Neuronal stem cell (in vitro differentiated cells): ENCODE measurements around the gene ACYP2.
A peak's percentile ranks its signal among the peaks of the same experiment; 100 is the strongest.

Experiments used
- DNase-seq: peaks from one replicate; pipeline ENCODE4 v3.0.0-alpha.2; 2013; ENCODE audit warnings: low spot score
- H2AFZ ChIP-seq: one replicate; pipeline ENCODE4 v1.6.1; 2013; ENCODE audit warnings: mild to moderate bottlenecking, low read length, inconsistent platforms
- H2AK5ac ChIP-seq: 2 replicates; pipeline ENCODE4 v1.6.1; 2013; ENCODE audit warnings: low read depth, mild to moderate bottlenecking, inconsistent platforms, low read length, moderate library complexity, mixed read lengths
- H2BK120ac ChIP-seq: 2 replicates; pipeline ENCODE4 v1.6.1; 2013; ENCODE audit warnings: low read depth, mild to moderate bottlenecking, inconsistent platforms, low read length, moderate library complexity, mixed read lengths
- H2BK12ac ChIP-seq: one replicate; pipeline ENCODE4 v1.6.1; 2013; ENCODE audit warnings: low read length, inconsistent platforms
- H2BK15ac ChIP-seq: 2 replicates; pipeline ENCODE4 v1.6.1; 2013; ENCODE audit warnings: mild to moderate bottlenecking, low read length, inconsistent platforms, mixed read lengths
- H2BK5ac ChIP-seq: one replicate; pipeline ENCODE4 v1.6.1; 2013; ENCODE audit warnings: inconsistent platforms, mild to moderate bottlenecking, low read length, moderate library complexity
- H3K14ac ChIP-seq: one replicate; pipeline ENCODE4 v1.6.1; 2013; ENCODE audit warnings: low read length, inconsistent platforms
- H3K18ac ChIP-seq: 2 replicates; pipeline ENCODE4 v1.6.1; 2013; ENCODE audit warnings: low read length, inconsistent platforms
- H3K23ac ChIP-seq: 2 replicates; pipeline ENCODE4 v1.6.1; 2013; ENCODE audit warnings: low read depth, mild to moderate bottlenecking, mixed read lengths, low read length, inconsistent platforms; ENCODE audit not compliant: poor library complexity
- H3K27ac ChIP-seq: replicated peaks from 3 replicates; pipeline ENCODE4 v1.5.1; 2013; ENCODE audit warnings: low read length, inconsistent platforms
- H3K27me3 ChIP-seq, 3 experiments: 2 replicates each; pipeline ENCODE4 v1.6.1; 2013; ENCODE audit warnings: low read length in 3 of 3, mild to moderate bottlenecking in 2 of 3, inconsistent platforms in 1 of 3, low read depth in 1 of 3, mixed read lengths in 1 of 3, moderate library complexity in 1 of 3; ENCODE audit not compliant: control insufficient read depth in 3 of 3, insufficient read depth in 3 of 3
- H3K36me3 ChIP-seq, 2 donors: replicated peaks in 1 of 2; 2 replicates each; pipeline ENCODE4 v1.6.1; 2013; ENCODE audit warnings: low read length in 2 of 2; ENCODE audit not compliant: control insufficient read depth in 2 of 2, insufficient read depth in 2 of 2
- H3K4ac ChIP-seq: 2 replicates; pipeline ENCODE4 v1.6.1; 2013; ENCODE audit warnings: inconsistent platforms, mild to moderate bottlenecking, low read length, moderate library complexity
- H3K4me1 ChIP-seq, 2 donors: 1 replicate in 1 of 2; 2 replicates in 1 of 2; pipeline ENCODE4 v1.6.1; 2013; ENCODE audit warnings: low read length in 2 of 2, low read depth in 1 of 2; ENCODE audit not compliant: control insufficient read depth in 2 of 2, insufficient read depth in 1 of 2
- H3K4me2 ChIP-seq: one replicate; pipeline ENCODE4 v1.6.1; 2013; ENCODE audit warnings: mild to moderate bottlenecking, low read length, inconsistent platforms; ENCODE audit not compliant: insufficient read depth, poor library complexity, severe bottlenecking
- H3K4me3 ChIP-seq, 2 donors: 2 replicates each; pipeline ENCODE4 v1.5.1; 2013; ENCODE audit warnings: low read length in 2 of 2, mild to moderate bottlenecking in 2 of 2, inconsistent platforms in 1 of 2, moderate library complexity in 1 of 2
- H3K79me1 ChIP-seq: one replicate; pipeline ENCODE4 v1.6.1; 2013; ENCODE audit warnings: low read depth, mild to moderate bottlenecking, inconsistent platforms, low read length, moderate library complexity
- H3K9ac ChIP-seq: one replicate; pipeline ENCODE4 v1.6.1; 2013; ENCODE audit warnings: mild to moderate bottlenecking, low read depth, low read length, inconsistent platforms; ENCODE audit not compliant: poor library complexity
- H3K9me3 ChIP-seq, 2 donors: replicated peaks in 1 of 2; 2 replicates each; pipeline versions ENCODE3 to v1.6.1; 2013; ENCODE audit warnings: low read length in 2 of 2, mild to moderate bottlenecking in 2 of 2, inconsistent platforms in 1 of 2, low read depth in 1 of 2, mixed read lengths in 1 of 2, moderate library complexity in 1 of 2; ENCODE audit not compliant: control insufficient read depth in 2 of 2, insufficient read depth in 1 of 2
- H4K8ac ChIP-seq: one replicate; pipeline ENCODE4 v1.6.1; 2013; ENCODE audit warnings: low read depth, mild to moderate bottlenecking, inconsistent platforms, low read length, moderate library complexity
- H4K91ac ChIP-seq: one replicate; pipeline ENCODE4 v1.6.1; 2013; ENCODE audit warnings: low read length, low read depth, mild to moderate bottlenecking, inconsistent platforms; ENCODE audit not compliant: poor library complexity
- WGBS, 2 donors: extraction: QIAGEN DNeasy Blood & Tissue Kit; methylation state at CpG; one replicate each; pipeline ENCODE4 v1.1.7; 2013; ENCODE audit warnings: missing lambda C conversion rate in 2 of 2, mixed read lengths in 1 of 2; ENCODE audit not compliant: insufficient read length in 2 of 2, insufficient replicate concordance in 1 of 2; ENCODE audit errors: extremely low coverage in 2 of 2; 5-methylcytosine and 5-hydroxymethylcytosine counted together

Gene ACYP2

GRCh38 chr2:54206596-54206995, 91.2 kb downstream of the ACYP2 start:
- H3K4me2 ChIP-seq, result no peak overlapping the region
- no peaks in the 10 kb centered on the region for H3K27me3 ChIP-seq
- no peak overlapping the region for H2BK12ac ChIP-seq
- H3K4me3 ChIP-seq, result no peak overlapping the region
- H3K14ac ChIP-seq, result no peak overlapping the region
- peaks cover 2% of the 10 kb centered on the region in 2 donors for H3K4me1 ChIP-seq
- H2BK120ac ChIP-seq, result no peak overlapping the region
- H4K91ac ChIP-seq, result no peak overlapping the region
- H2AFZ ChIP-seq, result no peak overlapping the region
- no peak overlapping the region for H4K8ac ChIP-seq
- H3K18ac ChIP-seq, result no peak overlapping the region
- no peak overlapping the region for H3K9ac ChIP-seq
- no peak overlapping the region for H3K27ac ChIP-seq
- H3K79me1 ChIP-seq, result no peaks in the 10 kb centered on the region
- H3K23ac ChIP-seq, result no peak overlapping the region
- H3K4ac ChIP-seq, result no peak overlapping the region
- no CpG with 5 or more reads among the region's 2 CpGs for WGBS, 2 donors
- no peak overlapping the region for H2BK5ac ChIP-seq
- H2BK15ac ChIP-seq, result no peak overlapping the region
- H3K36me3 ChIP-seq, result no peaks in the 10 kb centered on the region
- H2AK5ac ChIP-seq, result no peak overlapping the region
- DNase-seq, result no peak
- H3K9me3 ChIP-seq, result no peaks in the 10 kb centered on the region

DNA sequence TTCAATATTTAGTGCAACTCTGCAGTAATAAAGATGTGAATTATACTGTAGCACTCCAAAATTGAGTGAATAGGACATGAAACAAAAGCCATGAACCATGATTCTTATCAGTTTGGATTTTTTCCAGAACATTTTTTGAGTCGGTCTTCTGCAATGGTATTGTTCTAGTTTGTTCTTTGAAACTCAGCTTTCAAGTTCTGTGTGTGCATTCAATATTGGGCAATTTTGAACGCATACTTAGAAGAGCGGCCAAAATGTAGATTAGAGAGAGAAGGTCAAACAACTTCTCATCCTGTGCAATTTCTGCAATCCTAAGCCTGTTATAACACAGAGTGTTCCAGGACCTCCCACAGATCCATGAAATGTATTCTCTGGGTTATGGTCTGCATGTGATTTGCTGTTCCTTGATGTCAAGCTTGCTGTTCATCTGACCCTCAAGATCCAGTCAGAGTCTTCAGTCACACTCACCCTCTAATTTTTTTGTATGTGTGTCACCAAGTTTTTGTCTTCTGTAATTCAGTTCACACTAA, 92.3 kb downstream of the ACYP2 start:
- no peak overlapping the region for H3K4ac ChIP-seq
- no peak overlapping the region for H3K18ac ChIP-seq
- no peaks in the 10 kb centered on the region for H3K79me1 ChIP-seq
- no peak overlapping the region for H4K8ac ChIP-seq
- peaks cover 2% of the 10 kb centered on the region in 2 donors for H3K4me1 ChIP-seq
- H2BK12ac ChIP-seq, result no peak overlapping the region
- no peak overlapping the region for H2BK120ac ChIP-seq
- H3K9me3 ChIP-seq, result no peaks in the 10 kb centered on the region
- H3K36me3 ChIP-seq, result no peaks in the 10 kb centered on the region
- H3K27me3 ChIP-seq, result no peaks in the 10 kb centered on the region
- H4K91ac ChIP-seq, result no peak overlapping the region
- H2AFZ ChIP-seq, result peak overlapping the region; percentile 78
- no peak overlapping the region for H3K4me3 ChIP-seq
- DNase-seq, result no peak
- no peak overlapping the region for H2BK5ac ChIP-seq
- H3K4me2 ChIP-seq, result no peak overlapping the region
- H3K23ac ChIP-seq, result no peak overlapping the region
- no peak overlapping the region for H2AK5ac ChIP-seq
- WGBS, 2 donors, result no CpG with 5 or more reads among the region's 3 CpGs
- no peak overlapping the region for H2BK15ac ChIP-seq
- H3K9ac ChIP-seq, result no peak overlapping the region
- H3K14ac ChIP-seq, result no peak overlapping the region
- H3K27ac ChIP-seq, result no peak overlapping the region

- Histone ChIP-seq H3K27me3 (no peaks in the 10 kb centered on the region), H2AFZ (peak overlapping the region; percentile 78), H3K79me1 (no peaks in the 10 kb centered on the region), H2BK120ac (no peak overlapping the region), H2BK15ac (no peak overlapping the region), H3K4me1 (peaks cover 2% of the 10 kb centered on the region in 2 donors), H3K4me3 (no peak overlapping the region), H3K4ac (no peak overlapping the region), H4K8ac (no peak overlapping the region), H3K14ac (no peak overlapping the region), H4K91ac (no peak overlapping the region), H3K27ac (no peak overlapping the region), H3K18ac (no peak overlapping the region), H2BK12ac (no peak overlapping the region), H3K9ac (no peak overlapping the region), H3K36me3 (no peaks in the 10 kb centered on the region), H3K23ac (no peak overlapping the region), H2BK5ac (no peak overlapping the region), H3K4me2 (no peak overlapping the region), H3K9me3 (no peaks in the 10 kb centered on the region), H2AK5ac (no peak overlapping the region)
- DNase-seq, result no peak
- WGBS, 2 donors, result no CpG with 5 or more reads among the region's 1 CpG
Observed at GRCh38 chr2:54208364-54209240, 93.2 kb downstream of the ACYP2 start.

DNA sequence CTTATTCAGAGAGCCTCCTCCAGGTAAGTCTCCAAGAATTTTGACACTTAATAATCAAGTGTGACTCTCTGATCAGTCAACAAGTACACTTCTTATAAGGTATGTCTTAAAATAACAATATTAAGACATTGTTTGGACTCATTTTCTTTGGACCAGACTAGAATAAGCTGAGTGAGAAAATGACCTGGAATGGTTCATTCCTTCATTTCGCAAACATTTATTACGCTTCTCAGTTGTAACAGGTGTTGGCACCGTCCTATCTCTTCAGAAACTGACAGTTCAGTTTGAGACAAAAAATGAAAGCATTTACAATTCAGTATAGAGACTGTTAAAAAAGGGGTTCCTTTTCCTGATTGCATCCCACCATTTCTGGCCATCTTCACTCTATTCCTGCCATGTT, 94.0 kb downstream of the ACYP2 start:
- H3K9me3 ChIP-seq, result no peaks in the 10 kb centered on the region
- H3K36me3 ChIP-seq, result no peaks in the 10 kb centered on the region
- H3K9ac ChIP-seq, result no peak overlapping the region
- H3K18ac ChIP-seq, result no peak overlapping the region
- no peak overlapping the region for H3K4me2 ChIP-seq
- H3K27me3 ChIP-seq, result no peaks in the 10 kb centered on the region
- no peak overlapping the region for H2BK12ac ChIP-seq
- H2BK15ac ChIP-seq, result no peak overlapping the region
- no peak overlapping the region for H3K4ac ChIP-seq
- H2AK5ac ChIP-seq, result no peak overlapping the region
- peaks cover 2% of the 10 kb centered on the region in 2 donors for H3K4me1 ChIP-seq
- H2AFZ ChIP-seq, result no peak overlapping the region
- no peak overlapping the region for H3K4me3 ChIP-seq
- no peak overlapping the region for H2BK120ac ChIP-seq
- no peak overlapping the region for H4K91ac ChIP-seq
- no peaks in the 10 kb centered on the region for H3K79me1 ChIP-seq
- H3K27ac ChIP-seq, result no peak overlapping the region
- WGBS, 2 donors, result no CpG with 5 or more reads among the region's 3 CpGs
- no peak overlapping the region for H2BK5ac ChIP-seq
- no peak overlapping the region for H3K14ac ChIP-seq
- no peak for DNase-seq
- no peak overlapping the region for H3K23ac ChIP-seq
- no peak overlapping the region for H4K8ac ChIP-seq
